K562 (cell line): ENCODE data around the gene CDC45. TPM values are rescaled to one million over a fixed set of nuclear protein-coding genes. Genes with fewer than 3 reads are reported as not detected.

Experiments
- ATAC-seq: fragments of 200-7000 bp; cut with Tn5 transposase; 3 replicates; pipeline ENCODE4 v1.9.1; 2020; ENCODE audit warnings: moderate library complexity
- BruUV-seq: library from RNA; stranded (reverse); fragments of 400-500 nt; replicated peaks from 2 replicates; lab custom pipeline; 2021; lab: Mats Ljungman, UMichigan
- CTCF ChIA-PET: fragments of 300-600 bp; formaldehyde crosslinking; extraction: SDS; loops from one replicate; lab custom pipeline; 2021; ENCODE audit warnings: low intra/inter-chr PET ratio; lab: Yijun Ruan, JAX
- POLR2A ChIA-PET: fragments of 300-600, 350-650 bp; sonication (Branson Sonifier 250); formaldehyde crosslinking; extraction: SDS; loops from one replicate; lab custom pipeline; 2021; ENCODE audit warnings: antibody characterized with exemption, inconsistent platforms; lab: Yijun Ruan, JAX
- DNase-seq, 4 experiments: peaks; one replicate each; pipeline versions ENCODE4 v3.0.0 to v3.0.0-alpha.2; 2011 to 2018; ENCODE audit warnings: low spot score in 3 of 4, mixed read lengths in 3 of 4; ENCODE audit errors: extremely low read depth in 1 of 4
- FAIRE-seq: peaks from 2 replicates; lab custom pipeline; 2011; peaks lifted over from hg19 to GRCh38; lab: Jason Lieb, UNC
- H2AFZ ChIP-seq: 2 replicates; pipeline ENCODE4 v1.6.0; 2011; ENCODE audit warnings: low read depth, low read length, control low read depth, inconsistent platforms
- H3K27ac ChIP-seq: fragments of 200-600 bp; 3 replicates; pipeline ENCODE4 v1.8.0; 2011; ENCODE audit warnings: low read depth, mild to moderate bottlenecking, control low read depth, inconsistent platforms, low read length, moderate library complexity, mixed read lengths; ENCODE audit errors: extremely low read depth
- H3K27me3 ChIP-seq, 2 experiments: fragments of 300-600 bp in 1 of 2; 2 replicates in 1 of 2; 3 replicates in 1 of 2; pipeline versions ENCODE4 v1.6.0 to v1.8.0; 2011; ENCODE audit warnings: inconsistent platforms in 2 of 2, low read length in 2 of 2, mild to moderate bottlenecking in 1 of 2, mixed read lengths in 1 of 2, moderate library complexity in 1 of 2; ENCODE audit not compliant: control insufficient read depth in 2 of 2, insufficient read depth in 2 of 2
- H3K36me3 ChIP-seq: fragments of 300-600 bp; 3 replicates; pipeline ENCODE4 v1.8.0; 2011; ENCODE audit warnings: mild to moderate bottlenecking, low read length, inconsistent platforms; ENCODE audit not compliant: control insufficient read depth, insufficient read depth
- H3K4me1 ChIP-seq, 2 experiments: fragments of 200-600 bp in 1 of 2; replicated peaks in 1 of 2; 2 replicates in 1 of 2; 3 replicates in 1 of 2; pipeline versions ENCODE4 v1.5.1 to v1.8.0; 2011; ENCODE audit warnings: inconsistent platforms in 2 of 2, low read length in 2 of 2, mild to moderate bottlenecking in 1 of 2, mixed read lengths in 1 of 2, moderate library complexity in 1 of 2; ENCODE audit not compliant: control insufficient read depth in 2 of 2, insufficient read depth in 2 of 2
- H3K4me2 ChIP-seq: 2 replicates; pipeline ENCODE4 v1.6.1; 2011; ENCODE audit warnings: low read length, control low read depth, inconsistent platforms, mixed read lengths; ENCODE audit not compliant: insufficient read depth
- H3K4me3 ChIP-seq: fragments of 200-600 bp; sonication (generic), shearing (Covaris generic); 2 replicates; pipeline ENCODE4 v1.5.1; 2016; ENCODE audit warnings: control low read depth, inconsistent platforms
- H3K79me2 ChIP-seq: fragments of 200-600 bp; 3 replicates; pipeline ENCODE4 v1.8.0; 2011; ENCODE audit warnings: low read length, inconsistent platforms; ENCODE audit not compliant: control insufficient read depth, insufficient read depth
- H3K9ac ChIP-seq, 2 experiments: 2 replicates each; pipeline versions ENCODE4 v1.6.0 to v1.6.1; 2011; ENCODE audit warnings: low read depth in 2 of 2, low read length in 2 of 2, control low read depth in 1 of 2, inconsistent platforms in 1 of 2, mild to moderate bottlenecking in 1 of 2, mixed read lengths in 1 of 2; ENCODE audit not compliant: insufficient read depth in 1 of 2
- H3K9me1 ChIP-seq: one replicate; pipeline ENCODE4 v1.6.0; 2011; ENCODE audit warnings: inconsistent platforms, mild to moderate bottlenecking, low read length, moderate library complexity; ENCODE audit not compliant: control insufficient read depth, insufficient read depth
- H3K9me3 ChIP-seq: replicated peaks from 2 replicates; pipeline ENCODE4 v1.5.1; 2011; ENCODE audit warnings: low read depth, low read length, inconsistent platforms; ENCODE audit not compliant: control insufficient read depth, insufficient read depth
- H4K20me1 ChIP-seq: replicated peaks from 2 replicates; pipeline ENCODE4 v1.6.1; 2011; ENCODE audit warnings: low read length, inconsistent platforms, mixed read lengths; ENCODE audit not compliant: control insufficient read depth, insufficient read depth
- BCOR ChIP-seq: fragments of 450-650 bp; IDR thresholded peaks from 2 replicates; pipeline ENCODE4 v1.6.1; 2016
- HDGF ChIP-seq: fragments of 450-650 bp; IDR thresholded peaks from 2 replicates; pipeline ENCODE4 v1.6.1; 2016
- JUNB ChIP-seq: fragments of 450-650 bp; formaldehyde crosslinking; conservative IDR thresholded peaks from 2 replicates; pipeline ENCODE4 v1.4.0; 2020; ENCODE audit warnings: mild to moderate bottlenecking
- KDM5B ChIP-seq: fragments of 200-600 bp; sonication (generic); IDR thresholded peaks from 2 replicates; pipeline ENCODE4 v1.6.1; 2012; ENCODE audit warnings: low read depth, mild to moderate bottlenecking, moderate library complexity, low read length, control low read depth, inconsistent platforms; ENCODE audit not compliant: insufficient replicate concordance
- MXI1 ChIP-seq: IDR thresholded peaks from 2 replicates; pipeline ENCODE4 v1.6.1; 2011; ENCODE audit warnings: low read depth, mild to moderate bottlenecking, improper control_type of control experiment, low read length
- PCBP2 ChIP-seq: fragments of 200-400 bp; formaldehyde crosslinking; IDR thresholded peaks from 2 replicates; pipeline ENCODE4 v1.6.1; 2018; ENCODE audit warnings: low read length, low read depth, mild to moderate bottlenecking, moderate library complexity; ENCODE audit not compliant: poor library complexity, severe bottlenecking
- POLR2G ChIP-seq: fragments of 200-400 bp; formaldehyde crosslinking; IDR thresholded peaks from 2 replicates; pipeline ENCODE4 v1.6.1; 2017; ENCODE audit warnings: low read depth, mild to moderate bottlenecking, antibody characterized with exemption, low read length, moderate library complexity
- RBBP5 ChIP-seq: fragments of 200-600 bp; sonication (generic); IDR thresholded peaks from 2 replicates; pipeline ENCODE4 v1.6.1; 2012; ENCODE audit warnings: borderline replicate concordance, mild to moderate bottlenecking, low read length, control low read depth, inconsistent platforms; ENCODE audit not compliant: insufficient read depth, poor library complexity, severe bottlenecking
- REST ChIP-seq, 2 experiments: fragments of 450-650 bp; formaldehyde crosslinking in 1 of 2; IDR thresholded peaks; 2 replicates each; pipeline versions ENCODE4 v1.4.0 to v1.6.1; 2014 to 2020; ENCODE audit warnings: mild to moderate bottlenecking in 2 of 2, borderline replicate concordance in 1 of 2, low read depth in 1 of 2
- TAF7 ChIP-seq: fragments of 450-650 bp; IDR thresholded peaks from 2 replicates; pipeline ENCODE4 v1.6.1; 2016; ENCODE audit warnings: missing genetic modification characterization, missing compliant biosample characterization
- TFE3 ChIP-seq: fragments of 450-650 bp; formaldehyde crosslinking; IDR thresholded peaks from 2 replicates; pipeline ENCODE4 v1.4.0; 2020; ENCODE audit warnings: mild to moderate bottlenecking, mixed read lengths
- ZBTB7A ChIP-seq: IDR thresholded peaks from 2 replicates; pipeline ENCODE4 v1.6.1; 2011; ENCODE audit warnings: low read depth, mild to moderate bottlenecking, low read length, moderate library complexity, borderline replicate concordance; ENCODE audit not compliant: control insufficient read depth
- ZFP1 ChIP-seq: fragments of 450-650 bp; formaldehyde crosslinking; IDR thresholded peaks from 2 replicates; pipeline ENCODE4 v1.4.0; 2020; ENCODE audit warnings: mild to moderate bottlenecking, mixed read lengths
- WGBS: fragments of 100-300 bp; shearing (Covaris generic); methylation state at CpG from one replicate; pipeline ENCODE4 v1.1.6; 2016; ENCODE audit warnings: low coverage, mixed read lengths; ENCODE audit not compliant: insufficient coverage; ENCODE audit errors: missing lambda C conversion rate; 5-methylcytosine and 5-hydroxymethylcytosine counted together
- in situ Hi-C: fragments of 300-500 bp; cut with MboI; formaldehyde crosslinking; loops from 4 replicates; pipeline ENCODE4 v1.15.0; 2018; ENCODE audit warnings: inconsistent platforms, mixed read lengths
- intact Hi-C: fragments of 100-400 bp; cut with micrococcal nuclease; formaldehyde crosslinking; loops from 2 replicates; pipeline ENCODE4 v1.14.2; 2022
- polyA plus RNA-seq, 8 experiments: library from polyadenylated mRNA; depleted of rRNA in 4 of 8; stranded (reverse) in 5 of 8; unstranded in 3 of 8; fragments of >200 nt; fragmentation: Nextera tagmentation in 2 of 8; fragmentation: Illumina TruSeq in 1 of 8; extraction: Ambion mirVana in 2 of 8; extraction: Trizol in 1 of 8; gene quantifications; 2 replicates each; pipeline versions ENCODE4 v1.2.1 to v1.2.3, GENCODE V29; 2011 to 2014; ENCODE audit warnings: inconsistent platforms in 1 of 8, missing spikeins in 1 of 8
- total RNA-seq, 7 experiments: library from RNA; depleted of rRNA in 6 of 7; stranded (reverse); fragments of >200 nt in 6 of 7; fragmentation: Illumina TruSeq in 2 of 7; extraction: Trizol in 2 of 7; gene quantifications; 2 replicates each; pipeline versions ENCODE4 v1.2.1 to v1.2.3, GENCODE V29; 2011 to 2021; ENCODE audit warnings: low replicate concordance in 1 of 7

CDC45 gene
- total and polyA plus RNA-seq, 9 of the 15 experiments (the other 6 are each of a cell fraction or from before 2014, with no cell fraction given) = 251 to 580 (median 410) TPM

GRCh38 chr22:19469421-19469820, 10.3 kb upstream of the CDC45 start:
- DNase-seq = no peak
- Histone ChIP-seq H3K27ac (no peak overlapping the region), H3K9me1 (peaks cover 9% of the 10 kb centered on the region), H3K9me3 (no peaks in the 10 kb centered on the region), H3K36me3 (peaks cover 99% of the 10 kb centered on the region), H3K9ac (peak overlapping the region in 1 of 2 experiments; percentile 13; a peak in 2 of 4 replicates), H3K4me2 (no peak overlapping the region), H2AFZ (no peak overlapping the region), H3K79me2 (peaks cover 19% of the 10 kb centered on the region), H3K4me3 (no peak overlapping the region), H3K4me1 (no peaks in the 10 kb centered on the region), H3K27me3 (no peaks in the 10 kb centered on the region), H4K20me1 (peaks cover 35% of the 10 kb centered on the region)
- no peak for ATAC-seq
- FAIRE-seq = no peak
- intact Hi-C loops = no loop called here
- CTCF ChIA-PET = no interaction called here
- 95% methylated on average over 7 of the region's 7 CpGs for WGBS
- no TSS peak for BruUV-seq
- in situ Hi-C loops = no loop called here
- POLR2A ChIA-PET = interaction anchor here (0.6 to 13.6 kb wide), 8 partner anchors 9 to 1116 kb away, joined by 3 to 148 read pairs (median 6); partner anchors contain the start of genes C22orf39, CDC45 and UFD1
- TF ChIP-seq POLR2G = peak; percentile 26; the same call in 1 of the 2 replicates
- TF ChIP-seq PCBP2 = no peak
- peak; percentile 24 for TF ChIP-seq KDM5B
- no peak for TF ChIP-seq JUNB (CRISPR knock-in tag)
- TF ChIP-seq REST (IDR thresholded peaks at IDR 0.05; ENCODE audit: borderline replicate concordance) = no peak
- TF ChIP-seq REST (CRISPR knock-in tag; IDR thresholded peaks at IDR 0.05; ENCODE audit: low read depth) = no peak
- TF ChIP-seq ZFP1 (CRISPR knock-in tag) = no peak
- TF ChIP-seq BCOR = no peak
- TF ChIP-seq RBBP5 = peak; percentile 15
- no peak for TF ChIP-seq ZBTB7A
- no peak for TF ChIP-seq TAF7 (tag)
- TF ChIP-seq TFE3 = no peak
- TF ChIP-seq MXI1 = no peak
- no peak for TF ChIP-seq HDGF
